GM13977 (cell line): ENCODE measurements around the gene MICB.

Source experiments
- DNase-seq: peaks from one replicate; pipeline ENCODE4 v3.0.0; 2012; ENCODE audit warnings: low spot score
- CTCF ChIP-seq: IDR thresholded peaks from 2 replicates; pipeline ENCODE4 v1.5.1; 2012; ENCODE audit warnings: mild to moderate bottlenecking, control low read depth; ENCODE audit not compliant: insufficient read depth; ENCODE audit errors: extremely low read depth, missing control alignments
- in situ Hi-C: fragments of 300-500 bp; cut with MboI; formaldehyde crosslinking; loops from one replicate; pipeline ENCODE4 v1.12.0; 2022; ENCODE audit warnings: low sequenced_read_pairs, low pct_unique_long_range_greater_than_20kb, mixed read lengths, inconsistent platforms; ENCODE audit not compliant: unreplicated experiment

The MICB gene

GRCh38 chr6:31467151-31467550 lies 30.8 kb upstream of the MICB start:
- TF ChIP-seq CTCF, result no peak
- no peak for DNase-seq
- in situ Hi-C loops, result no loop called here

DNA sequence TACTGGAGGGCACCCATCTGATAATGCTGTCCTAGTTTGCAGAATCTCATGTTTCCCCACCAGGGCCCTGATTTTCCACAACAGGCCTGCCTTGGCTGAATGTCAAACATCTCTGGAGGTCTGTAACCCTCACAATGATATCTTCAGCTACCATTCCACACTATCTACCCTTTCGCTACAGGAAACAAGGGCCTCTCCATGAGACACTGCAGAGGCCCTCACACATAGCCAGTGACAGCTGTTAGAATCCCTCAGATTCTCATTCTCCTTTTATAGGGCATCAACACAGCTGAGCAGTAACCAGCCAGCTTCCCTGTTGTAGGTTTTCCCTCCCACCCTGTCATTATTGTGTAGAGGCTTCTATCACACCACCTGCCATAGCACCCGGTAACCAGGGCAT lies 29.6 kb upstream of the MICB start:
- no peak for TF ChIP-seq CTCF
- in situ Hi-C loops, result no loop called here
- DNase-seq, result no peak

- TF ChIP-seq CTCF, result no peak
These were observed 27.1 kb upstream of the MICB start for GRCh38 chr6:31470801-31471200.

GRCh38 chr6:31471711-31472110 lies 26.2 kb upstream of the MICB start:
- no peak for DNase-seq
- in situ Hi-C loops, result no loop called here
- TF ChIP-seq CTCF, result no peak

More at GRCh38 chr6:31470801-31471200, 27.1 kb upstream of the MICB start:
- DNase-seq, result no peak
- in situ Hi-C loops, result no loop called here

DNA sequence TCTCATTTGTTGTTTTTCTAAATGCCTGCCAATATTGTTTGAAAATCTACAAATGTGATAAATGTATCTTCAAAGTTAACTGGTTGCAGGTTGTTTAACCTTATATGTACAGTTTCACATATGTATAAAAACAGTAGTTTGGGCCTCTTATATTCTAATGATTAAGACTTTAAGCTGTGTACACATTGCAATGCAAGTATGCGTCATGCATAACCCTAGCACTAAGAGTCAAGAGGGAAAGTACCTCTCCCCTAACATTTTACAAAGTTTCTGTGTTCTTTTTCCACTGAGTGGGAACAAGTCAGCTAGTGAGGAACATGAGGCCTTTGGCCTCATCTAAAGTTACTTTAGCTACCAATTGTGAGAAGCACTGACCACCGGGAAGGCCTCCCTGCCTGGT lies 25.7 kb upstream of the MICB start:
- DNase-seq, result no peak
- in situ Hi-C loops, result no loop called here
- no peak for TF ChIP-seq CTCF

DNA sequence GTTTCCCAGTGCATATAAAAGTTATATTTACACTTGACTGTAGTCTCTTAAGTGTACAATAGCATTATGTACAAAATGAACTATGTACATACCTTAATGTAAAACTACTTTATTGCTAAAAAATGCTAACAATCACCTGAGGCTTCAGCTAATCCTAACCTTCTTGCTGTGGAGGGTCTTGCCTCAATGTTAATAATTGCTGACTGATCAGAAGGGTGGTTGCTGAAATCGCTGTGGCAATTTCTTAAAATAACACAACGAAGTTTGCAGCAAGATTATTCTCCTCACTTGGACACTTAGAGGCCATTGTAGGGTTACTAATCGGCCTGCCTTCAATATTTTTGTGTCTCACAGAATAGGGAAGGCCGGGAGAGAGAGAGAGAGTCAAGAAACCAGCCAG lies 24.7 kb upstream of the MICB start:
- in situ Hi-C loops, result no loop called here

More for the DNA sequence above, 24.7 kb upstream of the MICB start:
- DNase-seq, result no peak
- TF ChIP-seq CTCF, result no peak
